OCI-LY7 (cell line): Measurements from ENCODE around the gene ERICH2. TPM values are rescaled to one million over a fixed set of nuclear protein-coding genes. Genes with fewer than 3 reads are reported as not detected.

ENCODE experiments used
- BruUV-seq: library from RNA; stranded (reverse); fragments of 400-500 nt; replicated peaks from 2 replicates; lab custom pipeline; 2021; lab: Mats Ljungman, UMichigan
- CTCF ChIA-PET: fragments of 300-600 bp; sonication (Branson Sonifier 250); formaldehyde crosslinking; loops from one replicate; lab custom pipeline; 2022; ENCODE audit warnings: antibody characterized with exemption; ENCODE audit not compliant: unreplicated experiment; lab: Charles Lee
- POLR2A ChIA-PET: fragments of 300-600 bp; sonication (Branson Sonifier 250); formaldehyde crosslinking; loops from one replicate; lab custom pipeline; 2022; ENCODE audit warnings: antibody characterized with exemption; lab: Charles Lee
- DNase-seq: peaks from one replicate; pipeline ENCODE4 v3.0.0-alpha.2; 2015; ENCODE audit warnings: low spot score
- H2AFZ ChIP-seq: fragments of 200-600 bp; sonication (generic), shearing (Covaris generic); 2 replicates; pipeline ENCODE4 v1.6.1; 2014; ENCODE audit warnings: mild to moderate bottlenecking, antibody characterized with exemption, low read length, moderate library complexity
- H3K27ac ChIP-seq: fragments of 200-600 bp; sonication (generic); 2 replicates; pipeline ENCODE4 v1.5.1; 2014; ENCODE audit warnings: mixed run types, low read depth, mild to moderate bottlenecking, moderate library complexity, low read length, inconsistent platforms; ENCODE audit not compliant: poor library complexity, severe bottlenecking
- H3K36me3 ChIP-seq: fragments of 200-600 bp; sonication (generic); 2 replicates; pipeline ENCODE4 v1.6.1; 2014; ENCODE audit warnings: mild to moderate bottlenecking, antibody characterized with exemption, low read length, moderate library complexity, mixed read lengths; ENCODE audit not compliant: insufficient read depth
- H3K4me1 ChIP-seq: fragments of 200-600 bp; sonication (generic); 2 replicates; pipeline ENCODE4 v1.5.1; 2014; ENCODE audit warnings: mild to moderate bottlenecking, low read length; ENCODE audit not compliant: insufficient read depth, poor library complexity, severe bottlenecking
- H3K4me2 ChIP-seq: fragments of 200-600 bp; sonication (generic); 2 replicates; pipeline ENCODE4 v1.6.1; 2014; ENCODE audit warnings: mild to moderate bottlenecking, low read length
- H3K4me3 ChIP-seq: fragments of 200-600 bp; sonication (generic); 2 replicates; pipeline ENCODE4 v1.5.1; 2014; ENCODE audit warnings: mild to moderate bottlenecking, low read depth, low read length; ENCODE audit not compliant: poor library complexity, severe bottlenecking
- H3K79me2 ChIP-seq: fragments of 200-600 bp; sonication (generic); 2 replicates; pipeline ENCODE4 v1.6.1; 2016; ENCODE audit warnings: low read depth, mild to moderate bottlenecking, low read length, moderate library complexity, mixed read lengths; ENCODE audit not compliant: insufficient read depth
- H3K9me2 ChIP-seq: fragments of 200-600 bp; sonication (generic); 2 replicates; pipeline ENCODE4 v1.6.1; 2016; ENCODE audit warnings: mild to moderate bottlenecking, low read length, mixed read lengths; ENCODE audit not compliant: insufficient read depth
- H3K9me3 ChIP-seq: fragments of 200-600 bp; sonication (generic); 2 replicates; pipeline ENCODE4 v1.6.1; 2014; ENCODE audit warnings: mild to moderate bottlenecking, mixed run types, low read length, mixed read lengths
- H4K20me1 ChIP-seq: fragments of 200-600 bp; sonication (generic); 2 replicates; pipeline ENCODE4 v1.6.1; 2014; ENCODE audit warnings: mild to moderate bottlenecking, antibody characterized with exemption, low read length, moderate library complexity, mixed read lengths; ENCODE audit not compliant: insufficient read depth
- CTCF ChIP-seq: fragments of 200-600 bp; sonication (generic); conservative IDR thresholded peaks from 2 replicates; pipeline ENCODE4 v1.5.1; 2014; ENCODE audit warnings: mild to moderate bottlenecking, antibody characterized with exemption, low read length, moderate library complexity, mixed read lengths
- EZH2phosphoT487 ChIP-seq: fragments of 200-600 bp; sonication (generic); IDR thresholded peaks from 2 replicates; pipeline ENCODE4 v1.6.1; 2018; ENCODE audit warnings: low read depth, borderline replicate concordance, mild to moderate bottlenecking, mixed run types, antibody characterized with exemption, low read length, moderate library complexity, mixed read lengths
- intact Hi-C: fragments of 100-400 bp; cut with micrococcal nuclease; formaldehyde crosslinking; loops from one replicate; pipeline ENCODE4 v1.10.0; 2022; ENCODE audit not compliant: unreplicated experiment
- total RNA-seq, 2 experiments: library from RNA; depleted of rRNA in 1 of 2; stranded (reverse); fragments of >200 nt in 1 of 2; shearing (Covaris generic) in 1 of 2; gene quantifications; 2 replicates each; pipeline ENCODE4 v1.2.3, GENCODE V29; 2014 to 2022

ERICH2 gene
- total RNA-seq, 2 experiments from 2014 or later: not detected

GRCh38 chr2:170771421-170771937 is 1.3 kb downstream of the ERICH2 start:
- BruUV-seq: no TSS peak
- Histone ChIP-seq H3K9me2 (no peaks in the 10 kb centered on the region), H3K36me3 (no peaks in the 10 kb centered on the region), H4K20me1 (no peaks in the 10 kb centered on the region), H2AFZ (peak overlapping the region; percentile 23; the same call in 1 of the 2 replicates), H3K4me3 (peak overlapping the region; percentile 24), H3K27ac (no peak overlapping the region), H3K79me2 (no peaks in the 10 kb centered on the region), H3K9me3 (no peaks in the 10 kb centered on the region), H3K4me2 (peak overlapping the region; percentile 41; the same call in 1 of the 2 replicates), H3K4me1 (no peaks in the 10 kb centered on the region)
- ChIA-PET POLR2A (interaction anchor here (0.6 to 0.9 kb wide), 2 partner anchors 30 to 1207 kb away, joined by 3 read pairs; no protein-coding TSS in a partner anchor), CTCF (no interaction called here)
- DNase-seq: no peak
- intact Hi-C loops: no loop called here
- no peak for TF ChIP-seq EZH2phosphoT487
- TF ChIP-seq CTCF: no peak

GRCh38 chr2:170772295-170772694 is 2.1 kb downstream of the ERICH2 start:
- Histone ChIP-seq H3K4me1 (no peaks in the 10 kb centered on the region), H3K9me2 (no peaks in the 10 kb centered on the region), H3K36me3 (no peaks in the 10 kb centered on the region), H3K4me3 (no peak overlapping the region), H2AFZ (no peak overlapping the region), H3K79me2 (no peaks in the 10 kb centered on the region), H3K27ac (no peak overlapping the region), H3K9me3 (no peaks in the 10 kb centered on the region), H3K4me2 (no peak overlapping the region), H4K20me1 (no peaks in the 10 kb centered on the region)
- BruUV-seq: no TSS peak
- no peak for DNase-seq
- intact Hi-C loops: no loop called here
- ChIA-PET CTCF (no interaction called here), POLR2A (interaction anchor here (0.9 kb wide), 1 partner anchor 29 kb away, joined by 3 read pairs; no protein-coding TSS in a partner anchor)
- TF ChIP-seq EZH2phosphoT487 (no peak), CTCF (no peak)

GRCh38 chr2:170774074-170774473 is 3.9 kb downstream of the ERICH2 start:
- no peak overlapping the region for H3K4me3 ChIP-seq
- H3K4me2 ChIP-seq: no peak overlapping the region
- H3K79me2 ChIP-seq: no peaks in the 10 kb centered on the region
- no peak overlapping the region for H3K27ac ChIP-seq
- H3K36me3 ChIP-seq: no peaks in the 10 kb centered on the region
- H4K20me1 ChIP-seq: no peaks in the 10 kb centered on the region
- CTCF ChIA-PET: no interaction called here
- no peak for TF ChIP-seq EZH2phosphoT487
- no peak for TF ChIP-seq CTCF
- no peaks in the 10 kb centered on the region for H3K4me1 ChIP-seq
- POLR2A ChIA-PET: no interaction called here
- no peak for DNase-seq
- BruUV-seq: no TSS peak
- H3K9me2 ChIP-seq: no peaks in the 10 kb centered on the region
- intact Hi-C loops: no loop called here
- H2AFZ ChIP-seq: no peak overlapping the region
- no peaks in the 10 kb centered on the region for H3K9me3 ChIP-seq
